K562 (cell line): ENCODE results near the gene RSPH6A.

Experiments
- BACH1 ChIP-seq: fragments of 200-800 bp; sonication (Bioruptor generic); IDR thresholded peaks from 2 replicates; pipeline ENCODE4 v1.6.1; 2016; ENCODE audit warnings: missing genetic modification characterization, missing compliant biosample characterization
- EP300 ChIP-seq: IDR thresholded peaks from 2 replicates; pipeline ENCODE4 v1.6.1; 2012; ENCODE audit warnings: low read length, improper control_type of control experiment
- GABPA ChIP-seq: fragments of 200-800 bp; sonication (Bioruptor generic); conservative IDR thresholded peaks from 2 replicates; pipeline ENCODE4 v1.6.1; 2016; ENCODE audit warnings: low read depth, missing genetic modification characterization, missing compliant biosample characterization
- MAFK ChIP-seq: IDR thresholded peaks from 2 replicates; pipeline ENCODE4 v1.6.1; 2011; ENCODE audit warnings: low read length, improper control_type of control experiment
- MYC ChIP-seq, 2 experiments: fragments of 250-450 bp in 1 of 2; sonication (Bioruptor Pico) in 1 of 2; IDR thresholded peaks; 2 replicates each; pipeline versions ENCODE4 v1.5.1 to v1.6.1; 2012 to 2021; ENCODE audit warnings: low read depth in 2 of 2, borderline replicate concordance in 1 of 2, improper control_type of control experiment in 1 of 2, low read length in 1 of 2, mild to moderate bottlenecking in 1 of 2, moderate library complexity in 1 of 2
- NR0B1 ChIP-seq: fragments of 450-650 bp; IDR thresholded peaks from one replicate; pipeline ENCODE4 v1.6.1; 2018; ENCODE audit warnings: mild to moderate bottlenecking, moderate library complexity; ENCODE audit not compliant: partially characterized antibody
- RAD21 ChIP-seq, 2 experiments: fragments of 250-450 bp in 1 of 2; fragments of 450-650 bp in 1 of 2; sonication (Bioruptor Pico) in 1 of 2; formaldehyde crosslinking in 1 of 2; IDR thresholded peaks in 1 of 2; conservative IDR thresholded peaks in 1 of 2; 2 replicates each; pipeline versions ENCODE4 v1.4.0 to v1.8.0; 2020 to 2022; ENCODE audit warnings: mild to moderate bottlenecking in 2 of 2, moderate library complexity in 1 of 2
- RAD51 ChIP-seq: fragments of 450-650 bp; IDR thresholded peaks from 2 replicates; pipeline ENCODE4 v1.7.1; 2016; ENCODE audit warnings: low read depth, mild to moderate bottlenecking, borderline replicate concordance
- SMARCB1 ChIP-seq: IDR thresholded peaks from 2 replicates; pipeline ENCODE4 v1.6.1; 2011; ENCODE audit warnings: improper control_type of control experiment, low read depth; ENCODE audit not compliant: insufficient read length
- STAG1 ChIP-seq: sonication (generic); formaldehyde crosslinking; IDR thresholded peaks from 2 replicates; pipeline ENCODE4 v1.5.0; 2020; ENCODE audit warnings: missing genetic modification reagents, borderline replicate concordance
- ZBTB5 ChIP-seq: fragments of 450-650 bp; IDR thresholded peaks from 2 replicates; pipeline ENCODE4 v1.6.1; 2017; ENCODE audit warnings: antibody characterized with exemption

GRCh38 chr19:45747513-45747912 lies 67.6 kb downstream of the RSPH6A start:
- TF ChIP-seq RAD51 (no peak), MAFK (no peak), RAD21 (CRISPR knock-in tag; conservative IDR thresholded peaks at IDR 0.05 in 1 of 2, IDR thresholded peaks at IDR 0.05 in 1 of 2) (no peak), GABPA (tag) (no peak), NR0B1 (no peak), STAG1 (no peak), ZBTB5 (no peak), BACH1 (tag) (no peak), EP300 (no peak), SMARCB1 (no peak), MYC (IDR thresholded peaks at IDR 0.05; ENCODE audit: low read depth, low read length) (no peak), MYC (CRISPR knock-in tag; IDR thresholded peaks at IDR 0.05; ENCODE audit: borderline replicate concordance, low read depth) (no peak)
